Endothelial cell of umbilical vein (primary cell): ENCODE data around the gene GRAMD4. TPM values are rescaled to one million over a fixed set of nuclear protein-coding genes. Genes with fewer than 3 reads are reported as not detected.

Source experiments
- BruUV-seq: library from RNA; stranded (reverse); fragments of 400-500 nt; replicated peaks from 2 replicates; lab custom pipeline; 2021; lab: Mats Ljungman, UMichigan
- CTCF ChIA-PET: fragments of 300-600, 350-600 bp; sonication (Branson Sonifier 250); formaldehyde crosslinking; loops from one replicate; lab custom pipeline; 2021; ENCODE audit warnings: antibody characterized with exemption, inconsistent platforms; lab: Charles Lee
- POLR2A ChIA-PET: fragments of 300-600, 350-600 bp; sonication (Branson Sonifier 250); formaldehyde crosslinking; loops from one replicate; lab custom pipeline; 2021; ENCODE audit warnings: antibody characterized with exemption, inconsistent platforms; lab: Charles Lee
- DNase-seq: peaks from one replicate; pipeline ENCODE4 v3.0.0-alpha.2; 2011; ENCODE audit warnings: low read depth, low spot score
- FAIRE-seq: peaks from 2 replicates; lab custom pipeline; 2011; peaks lifted over from hg19 to GRCh38; lab: Jason Lieb, UNC
- H2AFZ ChIP-seq: 2 replicates; pipeline ENCODE4 v1.6.0; 2012; ENCODE audit warnings: low read depth, low read length, control low read depth, inconsistent platforms
- H3K27ac ChIP-seq: 2 replicates; pipeline ENCODE4 v1.5.1; 2011; ENCODE audit warnings: low read depth, mild to moderate bottlenecking, control low read depth, low read length, moderate library complexity; ENCODE audit not compliant: insufficient read depth
- H3K27me3 ChIP-seq, 2 experiments: 2 replicates each; pipeline versions ENCODE4 v1.6.0 to v1.6.1; 2011; ENCODE audit warnings: low read length in 2 of 2, mixed read lengths in 1 of 2; ENCODE audit not compliant: control insufficient read depth in 2 of 2, insufficient read depth in 2 of 2
- H3K36me3 ChIP-seq, 2 experiments: 2 replicates in 1 of 2; 3 replicates in 1 of 2; pipeline ENCODE4 v1.5.1; 2011; ENCODE audit warnings: low read length in 2 of 2, mild to moderate bottlenecking in 1 of 2, moderate library complexity in 1 of 2; ENCODE audit not compliant: control insufficient read depth in 2 of 2, insufficient read depth in 2 of 2; ENCODE audit errors: extremely low read depth in 1 of 2
- H3K4me1 ChIP-seq: 3 replicates; pipeline ENCODE4 v1.5.1; 2011; ENCODE audit warnings: mild to moderate bottlenecking, low read length; ENCODE audit not compliant: control insufficient read depth, insufficient read depth; ENCODE audit errors: extremely low read depth
- H3K4me2 ChIP-seq: 2 replicates; pipeline ENCODE4 v1.6.1; 2011; ENCODE audit warnings: low read length, control low read depth, mixed read lengths; ENCODE audit not compliant: insufficient read depth
- H3K4me3 ChIP-seq, 3 experiments: fragments of 200-600 bp in 1 of 3; sonication (generic), shearing (Covaris generic) in 1 of 3; replicated peaks in 1 of 3; 2 replicates each; pipeline ENCODE4 v1.5.1; 2011 to 2016; ENCODE audit warnings: control low read depth in 3 of 3, low read length in 3 of 3, mild to moderate bottlenecking in 2 of 3, inconsistent platforms in 1 of 3, low read depth in 1 of 3, moderate library complexity in 1 of 3; ENCODE audit not compliant: insufficient read depth in 1 of 3
- H3K79me2 ChIP-seq: 2 replicates; pipeline ENCODE4 v1.6.0; 2012; ENCODE audit warnings: low read length, inconsistent platforms; ENCODE audit not compliant: control insufficient read depth, insufficient read depth
- H3K9ac ChIP-seq: replicated peaks from 2 replicates; pipeline ENCODE3; 2011; ENCODE audit warnings: low read length, control low read depth; ENCODE audit not compliant: insufficient read depth; ENCODE audit errors: extremely low read depth
- H3K9me1 ChIP-seq: replicated peaks from 3 replicates; pipeline ENCODE4 v1.6.0; 2011; ENCODE audit warnings: mild to moderate bottlenecking, low read length; ENCODE audit not compliant: control insufficient read depth, insufficient read depth; ENCODE audit errors: extremely low read depth
- H3K9me3 ChIP-seq: replicated peaks from 2 replicates; pipeline ENCODE4 v1.5.1; 2012; ENCODE audit warnings: low read length, inconsistent platforms; ENCODE audit not compliant: control insufficient read depth, insufficient read depth
- H4K20me1 ChIP-seq: replicated peaks from 2 replicates; pipeline ENCODE3; 2011; ENCODE audit warnings: mild to moderate bottlenecking, low read length; ENCODE audit not compliant: control insufficient read depth, insufficient read depth; ENCODE audit errors: extremely low read depth
- EZH2 ChIP-seq: IDR thresholded peaks from 2 replicates; pipeline ENCODE4 v1.6.1; 2012; ENCODE audit warnings: borderline replicate concordance, low read depth, mild to moderate bottlenecking, moderate library complexity, low read length, inconsistent platforms; ENCODE audit not compliant: severe bottlenecking
- FOS ChIP-seq: IDR thresholded peaks from 2 replicates; pipeline ENCODE4 v1.6.1; 2011; ENCODE audit warnings: mild to moderate bottlenecking, low read length, moderate library complexity, borderline replicate concordance; ENCODE audit not compliant: insufficient read depth
- GATA2 ChIP-seq: IDR thresholded peaks from 2 replicates; pipeline ENCODE4 v1.7.0; 2011; ENCODE audit warnings: low read depth, mild to moderate bottlenecking, moderate library complexity, mixed read lengths, low read length; ENCODE audit not compliant: insufficient read length, insufficient read depth
- JUN ChIP-seq: IDR thresholded peaks from 2 replicates; pipeline ENCODE4 v1.6.1; 2011; ENCODE audit warnings: borderline replicate concordance, low read depth; ENCODE audit not compliant: insufficient read length, insufficient read depth
- POLR2AphosphoS5 ChIP-seq: IDR thresholded peaks from 2 replicates; pipeline ENCODE4 v1.6.1; 2012; ENCODE audit warnings: low read depth, mild to moderate bottlenecking, control low read depth, low read length, moderate library complexity; ENCODE audit not compliant: insufficient read depth
- dilution Hi-C: fragments of 300-500 bp; cut with MboI; formaldehyde crosslinking; loops from one replicate; pipeline ENCODE4 v1.15.0; 2019; ENCODE audit warnings: low sequenced_read_pairs; ENCODE audit not compliant: extremely low pct_ligation_motif_present
- intact Hi-C: fragments of 100-400 bp; cut with micrococcal nuclease; formaldehyde crosslinking; loops from one replicate; pipeline ENCODE4 v1.10.0; 2022
- polyA plus RNA-seq, 4 experiments: library from polyadenylated mRNA; depleted of rRNA in 3 of 4; stranded (reverse) in 3 of 4; unstranded in 1 of 4; fragments of >200 nt; gene quantifications; 2 replicates each; pipeline versions ENCODE4 v1.2.1 to v1.2.3, GENCODE V29; 2011 to 2012; ENCODE audit warnings: missing spikeins in 1 of 4
- total RNA-seq: library from RNA; stranded (reverse); gene quantifications from 2 replicates; pipeline ENCODE4 v1.2.3, GENCODE V29; 2021
- TF ChIP-seq, protein P1 (sequence below): IDR thresholded peaks from 2 replicates; pipeline ENCODE4 v1.6.1; 2011; ENCODE audit not compliant: insufficient read depth, insufficient read length

The GRAMD4 gene
- total and polyA plus RNA-seq, 2 donors (not counting 3 experiments of a cell fraction or from before 2014, with no cell fraction given), result 5.9 to 14.8 TPM

DNA sequence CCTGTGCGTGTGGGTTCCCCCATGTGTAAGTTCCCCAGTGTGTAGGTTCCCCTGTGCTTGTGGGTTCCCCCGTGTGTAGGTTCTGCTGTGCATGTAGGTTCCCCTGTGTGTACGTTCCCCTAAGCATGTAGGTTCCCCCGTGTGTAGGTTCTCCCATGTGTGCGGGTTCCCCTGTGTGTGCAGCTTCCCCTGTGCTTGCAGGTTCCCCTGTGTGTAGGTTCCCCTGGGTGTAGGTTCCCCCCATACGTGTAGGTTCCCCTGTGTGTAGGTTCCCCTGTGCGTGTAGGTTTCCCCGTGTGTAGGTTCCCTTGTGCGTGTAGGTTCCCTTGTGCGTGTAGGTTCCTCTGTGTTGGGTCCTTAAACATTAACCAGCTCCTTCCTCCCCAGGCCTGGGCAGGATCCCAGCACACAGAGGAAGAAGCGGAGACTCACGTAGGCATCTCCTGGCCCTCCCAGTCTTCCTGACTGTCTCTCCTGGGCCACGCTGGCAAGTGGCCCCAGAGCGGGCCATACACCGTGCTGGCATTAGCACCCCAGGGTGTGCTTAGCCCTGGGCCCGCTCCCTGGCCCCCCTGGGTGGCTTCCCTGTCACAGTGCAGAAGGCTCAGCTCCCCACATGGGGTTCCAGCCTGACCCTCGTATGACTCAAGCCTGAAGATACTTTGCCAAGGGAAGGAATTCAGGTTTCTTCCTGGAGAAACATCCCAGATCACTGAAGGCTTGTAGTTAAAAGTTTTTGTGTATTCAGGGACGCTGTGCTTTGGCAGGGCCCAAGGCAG lies 2.8 kb upstream of the GRAMD4 start:
- no peak overlapping the region for H2AFZ ChIP-seq
- no peaks in the 10 kb centered on the region for H3K79me2 ChIP-seq
- H3K9me3 ChIP-seq, result no peaks in the 10 kb centered on the region
- no peaks in the 10 kb centered on the region for H3K9me1 ChIP-seq
- no TSS peak for BruUV-seq
- peaks cover 13% of the 10 kb centered on the region for H3K4me1 ChIP-seq
- TF ChIP-seq GATA2, result no peak
- no peak for TF ChIP-seq POLR2AphosphoS5
- no peak for TF ChIP-seq EZH2
- TF ChIP-seq JUN, result no peak
- TF ChIP-seq FOS, result no peak
- TF ChIP-seq, protein P1, sequence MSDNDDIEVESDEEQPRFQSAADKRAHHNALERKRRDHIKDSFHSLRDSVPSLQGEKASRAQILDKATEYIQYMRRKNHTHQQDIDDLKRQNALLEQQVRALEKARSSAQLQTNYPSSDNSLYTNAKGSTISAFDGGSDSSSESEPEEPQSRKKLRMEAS, result no peak
- ChIA-PET POLR2A (no interaction called here), CTCF (no interaction called here)
- H3K9ac ChIP-seq, result no peak overlapping the region
- no peak overlapping the region for H3K27ac ChIP-seq
- intact Hi-C loops (no loop called here), dilution Hi-C loops (no loop called here)
- FAIRE-seq (no peak), DNase-seq (no peak)
- no peak overlapping the region for H3K4me3 ChIP-seq
- no peaks in the 10 kb centered on the region for H3K27me3 ChIP-seq
- H3K4me2 ChIP-seq, result no peak overlapping the region
- no peaks in the 10 kb centered on the region for H4K20me1 ChIP-seq
- H3K36me3 ChIP-seq, result no peaks in the 10 kb centered on the region
